Suprapubic skin (tissue), 4 donors: ENCODE measurements around the gene OSGIN1. TPM values are rescaled to one million over a fixed set of nuclear protein-coding genes. Genes with fewer than 3 reads are reported as not detected.

Experiments
- DNase-seq, 2 donors: peaks; one replicate each; pipeline ENCODE4 v3.0.0-alpha.2; 2019; ENCODE audit warnings: low spot score in 2 of 2
- H3K27ac ChIP-seq: fragments of 200-600 bp; sonication (generic); one replicate; pipeline ENCODE4 v1.5.1; 2019
- H3K27me3 ChIP-seq: fragments of 200-600 bp; sonication (generic); one replicate; pipeline ENCODE4 v1.5.1; 2019
- H3K36me3 ChIP-seq: fragments of 200-600 bp; sonication (generic); one replicate; pipeline ENCODE4 v1.5.1; 2019
- H3K4me1 ChIP-seq: fragments of 200-600 bp; sonication (generic); one replicate; pipeline ENCODE4 v1.5.1; 2019
- H3K4me3 ChIP-seq: fragments of 200-600 bp; sonication (generic); one replicate; pipeline ENCODE4 v1.5.1; 2019; ENCODE audit warnings: mild to moderate bottlenecking
- H3K9me3 ChIP-seq: fragments of 200-600 bp; sonication (generic); one replicate; pipeline ENCODE4 v1.5.1; 2019
- EP300 ChIP-seq: sonication (generic); formaldehyde crosslinking; IDR thresholded peaks from one replicate; pipeline ENCODE4 v1.6.1; 2017; ENCODE audit warnings: antibody characterized with exemption
- POLR2A ChIP-seq, 2 donors: fragments of 450-650 bp; IDR thresholded peaks; one replicate each; pipeline ENCODE4 v1.6.1; 2017; ENCODE audit warnings: antibody characterized with exemption in 2 of 2, mild to moderate bottlenecking in 2 of 2, moderate library complexity in 2 of 2
- POLR2AphosphoS5 ChIP-seq, 3 donors: sonication (generic); formaldehyde crosslinking; IDR thresholded peaks; one replicate each; pipeline ENCODE4 v1.6.1; 2017; ENCODE audit warnings: antibody characterized with exemption in 3 of 3
- WGBS: methylation state at CpG from one replicate; pipeline ENCODE4 v1.1.5; 2018; 5-methylcytosine and 5-hydroxymethylcytosine counted together
- total RNA-seq, 4 donors: library from RNA; depleted of rRNA; stranded (reverse); fragments of >200 nt; gene quantifications; one replicate each; pipeline ENCODE4 v1.1.0, GENCODE V29; 2016
- TF ChIP-seq, protein P1 (sequence below), 2 donors: fragments of 200-600 bp in 1 of 2; fragments of 450-650 bp in 1 of 2; sonication (generic) in 1 of 2; IDR thresholded peaks; one replicate each; pipeline ENCODE4 v1.5.1; 2016 to 2019; ENCODE audit warnings: antibody characterized with exemption in 2 of 2, mild to moderate bottlenecking in 1 of 2, moderate library complexity in 1 of 2

OSGIN1 gene
- total RNA-seq, 4 donors from 2014 or later, result 1.0 to 2.2 (median 1.5) TPM

GRCh38 chr16:83936581-83937165 is 16.4 kb upstream of the OSGIN1 start:
- Histone ChIP-seq H3K36me3 (no peaks in the 10 kb centered on the region), H3K4me1 (no peaks in the 10 kb centered on the region), H3K9me3 (no peaks in the 10 kb centered on the region), H3K27ac (no peak overlapping the region), H3K4me3 (no peak overlapping the region), H3K27me3 (no peaks in the 10 kb centered on the region)
- WGBS, result 94% methylated on average over 18 of the region's 19 CpGs
- TF ChIP-seq, protein P1, sequence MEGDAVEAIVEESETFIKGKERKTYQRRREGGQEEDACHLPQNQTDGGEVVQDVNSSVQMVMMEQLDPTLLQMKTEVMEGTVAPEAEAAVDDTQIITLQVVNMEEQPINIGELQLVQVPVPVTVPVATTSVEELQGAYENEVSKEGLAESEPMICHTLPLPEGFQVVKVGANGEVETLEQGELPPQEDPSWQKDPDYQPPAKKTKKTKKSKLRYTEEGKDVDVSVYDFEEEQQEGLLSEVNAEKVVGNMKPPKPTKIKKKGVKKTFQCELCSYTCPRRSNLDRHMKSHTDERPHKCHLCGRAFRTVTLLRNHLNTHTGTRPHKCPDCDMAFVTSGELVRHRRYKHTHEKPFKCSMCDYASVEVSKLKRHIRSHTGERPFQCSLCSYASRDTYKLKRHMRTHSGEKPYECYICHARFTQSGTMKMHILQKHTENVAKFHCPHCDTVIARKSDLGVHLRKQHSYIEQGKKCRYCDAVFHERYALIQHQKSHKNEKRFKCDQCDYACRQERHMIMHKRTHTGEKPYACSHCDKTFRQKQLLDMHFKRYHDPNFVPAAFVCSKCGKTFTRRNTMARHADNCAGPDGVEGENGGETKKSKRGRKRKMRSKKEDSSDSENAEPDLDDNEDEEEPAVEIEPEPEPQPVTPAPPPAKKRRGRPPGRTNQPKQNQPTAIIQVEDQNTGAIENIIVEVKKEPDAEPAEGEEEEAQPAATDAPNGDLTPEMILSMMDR (IDR thresholded peaks at IDR 0.05), result no peak
- TF ChIP-seq POLR2A (IDR thresholded peaks at IDR 0.05) (no peak), POLR2AphosphoS5 (IDR thresholded peaks at IDR 0.05) (no peak), EP300 (no peak)
- DNase-seq, result no peak

DNA sequence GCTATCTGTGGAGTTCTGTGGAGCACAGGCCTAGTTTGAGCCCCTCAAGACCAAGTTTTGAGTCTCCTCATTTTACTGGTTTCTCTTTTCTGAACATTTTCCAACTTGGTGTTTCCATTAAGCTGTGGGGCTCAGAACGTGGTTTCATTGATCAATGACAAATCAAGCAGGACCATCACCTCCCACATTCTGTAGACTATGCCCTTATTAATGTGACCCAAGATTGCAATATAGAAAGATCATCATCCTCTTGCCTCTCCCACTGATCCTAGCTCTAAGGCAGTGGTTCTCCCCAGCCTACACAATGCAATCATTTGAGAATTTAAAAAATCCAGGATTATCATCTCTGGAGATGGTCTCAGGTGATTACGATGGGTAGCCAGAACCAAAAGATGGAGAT is 15.8 kb upstream of the OSGIN1 start:
- Histone ChIP-seq H3K36me3 (no peaks in the 10 kb centered on the region), H3K4me3 (no peak overlapping the region), H3K27ac (no peak overlapping the region), H3K4me1 (no peaks in the 10 kb centered on the region), H3K9me3 (no peaks in the 10 kb centered on the region), H3K27me3 (no peaks in the 10 kb centered on the region)
- TF ChIP-seq POLR2A (IDR thresholded peaks at IDR 0.05), result no peak
- TF ChIP-seq, protein P1 (IDR thresholded peaks at IDR 0.05), result no peak
- TF ChIP-seq EP300, result no peak
- TF ChIP-seq POLR2AphosphoS5 (IDR thresholded peaks at IDR 0.05), result no peak
- WGBS, result 96% methylated on average over 2 of the region's 2 CpGs
- no peak for DNase-seq

GRCh38 chr16:83937922-83938885 is 14.8 kb upstream of the OSGIN1 start:
- no peak for DNase-seq
- H3K27ac ChIP-seq, result no peak overlapping the region
- no peaks in the 10 kb centered on the region for H3K9me3 ChIP-seq
- no peaks in the 10 kb centered on the region for H3K4me1 ChIP-seq
- no peaks in the 10 kb centered on the region for H3K36me3 ChIP-seq
- no peak overlapping the region for H3K4me3 ChIP-seq
- 86% methylated on average over 18 of the region's 18 CpGs for WGBS
- TF ChIP-seq POLR2A (IDR thresholded peaks at IDR 0.05), result no peak
- TF ChIP-seq, protein P1 (IDR thresholded peaks at IDR 0.05), result no peak
- H3K27me3 ChIP-seq, result no peaks in the 10 kb centered on the region

- Histone ChIP-seq H3K9me3 (no peaks in the 10 kb centered on the region), H3K36me3 (no peaks in the 10 kb centered on the region)
Observed at GRCh38 chr16:83939266-83939855, 13.7 kb upstream of the OSGIN1 start.

More at GRCh38 chr16:83939266-83939855, 13.7 kb upstream of the OSGIN1 start:
- TF ChIP-seq POLR2A (IDR thresholded peaks at IDR 0.05) (no peak), POLR2AphosphoS5 (IDR thresholded peaks at IDR 0.05) (no peak), EP300 (no peak)
- TF ChIP-seq, protein P1 (IDR thresholded peaks at IDR 0.05), result no peak
- 80% methylated on average over 12 of the region's 12 CpGs for WGBS
- no peaks in the 10 kb centered on the region for H3K4me1 ChIP-seq
- H3K4me3 ChIP-seq, result no peak overlapping the region
- no peak overlapping the region for H3K27ac ChIP-seq
- H3K27me3 ChIP-seq, result no peaks in the 10 kb centered on the region
- DNase-seq, result no peak
